GM12878 (cell line): ENCODE data around the gene NUFIP1. TPM values are rescaled to one million over a fixed set of nuclear protein-coding genes. Genes with fewer than 3 reads are reported as not detected.

Experiments
- ATAC-seq: fragments of 200-7000 bp; cut with Tn5 transposase; 3 replicates; pipeline ENCODE4 v1.9.1; 2020; ENCODE audit warnings: mild to moderate bottlenecking, moderate library complexity
- BruUV-seq: library from RNA; stranded (reverse); fragments of 400-500 nt; replicated peaks from 2 replicates; lab custom pipeline; 2021; lab: Mats Ljungman, UMichigan
- CTCF ChIA-PET: fragments of 300-600 bp; sonication (Branson Sonifier 250); formaldehyde crosslinking; extraction: SDS; loops from one replicate; lab custom pipeline; 2021; ENCODE audit warnings: inconsistent platforms; lab: Yijun Ruan, JAX
- POLR2A ChIA-PET: fragments of 350-600 bp; formaldehyde crosslinking; extraction: SDS; loops from one replicate; lab custom pipeline; 2021; ENCODE audit warnings: inconsistent platforms; lab: Charles Lee
- RAD21 ChIA-PET: fragments of 300-600 bp; sonication (Branson Sonifier 250); formaldehyde crosslinking; loops from one replicate; lab custom pipeline; 2023; ENCODE audit warnings: antibody characterized with exemption; ENCODE audit not compliant: unreplicated experiment; lab: Charles Lee
- SMC1A ChIA-PET: fragments of 300-600 bp; sonication (Branson Sonifier 250); formaldehyde crosslinking; loops from one replicate; lab custom pipeline; 2023; ENCODE audit not compliant: unreplicated experiment, uncharacterized antibody; lab: Charles Lee
- DNase-seq: peaks from one replicate; pipeline ENCODE4 v3.0.0-alpha.2; 2011; ENCODE audit warnings: low read depth, low spot score
- FAIRE-seq: peaks from 3 replicates; lab custom pipeline; 2011; peaks lifted over from hg19 to GRCh38; lab: Jason Lieb, UNC
- H2AFZ ChIP-seq: 2 replicates; pipeline ENCODE4 v1.6.0; 2011; ENCODE audit warnings: low read depth, low read length, control low read depth; ENCODE audit not compliant: control insufficient read depth
- H3K27ac ChIP-seq: 2 replicates; pipeline ENCODE4 v1.5.1; 2011; ENCODE audit warnings: control low read depth; ENCODE audit not compliant: control insufficient read depth, insufficient read depth
- H3K27me3 ChIP-seq, 2 experiments: replicated peaks in 1 of 2; 2 replicates each; pipeline versions ENCODE4 v1.6.0 to v1.6.1; 2011; ENCODE audit warnings: low read length in 1 of 2; ENCODE audit not compliant: control insufficient read depth in 2 of 2, insufficient read depth in 2 of 2
- H3K36me3 ChIP-seq, 2 experiments: 2 replicates each; pipeline ENCODE4 v1.5.1; 2011; ENCODE audit warnings: low read length in 1 of 2; ENCODE audit not compliant: control insufficient read depth in 2 of 2, insufficient read depth in 2 of 2
- H3K4me1 ChIP-seq: 2 replicates; pipeline ENCODE4 v1.6.1; 2011; ENCODE audit warnings: mild to moderate bottlenecking, low read length, moderate library complexity, mixed read lengths; ENCODE audit not compliant: control insufficient read depth, insufficient read depth
- H3K4me2 ChIP-seq: 2 replicates; pipeline ENCODE4 v1.6.0; 2011; ENCODE audit warnings: control low read depth; ENCODE audit not compliant: control insufficient read depth, insufficient read depth
- H3K4me3 ChIP-seq: fragments of 200-600 bp; sonication (generic); 2 replicates; pipeline ENCODE4 v1.5.1; 2016
- H3K79me2 ChIP-seq: 2 replicates; pipeline ENCODE4 v1.6.0; 2011; ENCODE audit warnings: low read length; ENCODE audit not compliant: control insufficient read depth, insufficient read depth
- H3K9ac ChIP-seq: 2 replicates; pipeline ENCODE4 v1.8.0; 2011; ENCODE audit warnings: low read length, control low read depth, mixed read lengths; ENCODE audit not compliant: control insufficient read depth, insufficient read depth
- H3K9me3 ChIP-seq: replicated peaks from 3 replicates; pipeline ENCODE4 v1.5.1; 2011; ENCODE audit warnings: mild to moderate bottlenecking, low read length; ENCODE audit not compliant: control insufficient read depth, insufficient read depth
- H4K20me1 ChIP-seq: 2 replicates; pipeline ENCODE4 v1.6.0; 2011; ENCODE audit not compliant: control insufficient read depth, insufficient read depth
- CBX5 ChIP-seq: sonication (generic); IDR thresholded peaks from 2 replicates; pipeline ENCODE4 v1.6.1; 2016; ENCODE audit warnings: low read depth, moderate library complexity, mild to moderate bottlenecking, inconsistent platforms
- CREB1 ChIP-seq: IDR thresholded peaks from 2 replicates; pipeline ENCODE4 v1.6.1; 2012; ENCODE audit warnings: low read depth, mild to moderate bottlenecking, inconsistent platforms
- EED ChIP-seq: sonication (generic); IDR thresholded peaks from 2 replicates; pipeline ENCODE4 v1.6.1; 2016; ENCODE audit warnings: antibody characterized with exemption, low read depth
- IRF4 ChIP-seq: IDR thresholded peaks from 2 replicates; pipeline ENCODE4 v1.6.1; 2011; ENCODE audit warnings: low read depth, low read length
- KLF5 ChIP-seq: fragments of 450-650 bp; IDR thresholded peaks from 2 replicates; pipeline ENCODE4 v1.6.1; 2014; ENCODE audit warnings: mild to moderate bottlenecking; ENCODE audit not compliant: partially characterized antibody
- NFYB ChIP-seq: IDR thresholded peaks from 2 replicates; pipeline ENCODE4 v1.6.1; 2011; ENCODE audit warnings: low read depth, mild to moderate bottlenecking, low read length, improper control_type of control experiment, moderate library complexity; ENCODE audit not compliant: insufficient read depth
- RUNX3 ChIP-seq: IDR thresholded peaks from 2 replicates; pipeline ENCODE4 v1.6.1; 2012; ENCODE audit warnings: low read length, inconsistent platforms
- SIN3A ChIP-seq: IDR thresholded peaks from 2 replicates; pipeline ENCODE4 v1.6.1; 2012; ENCODE audit warnings: low read depth, low read length, improper control_type of control experiment
- SMARCA5 ChIP-seq: fragments of 450-650 bp; IDR thresholded peaks from 2 replicates; pipeline ENCODE4 v1.6.1; 2017; ENCODE audit warnings: mild to moderate bottlenecking
- SMC3 ChIP-seq: IDR thresholded peaks from 2 replicates; pipeline ENCODE4 v1.6.1; 2011; ENCODE audit warnings: low read length, improper control_type of control experiment, borderline replicate concordance
- SUZ12 ChIP-seq: fragments of 200-600 bp; sonication (generic); IDR thresholded peaks from one replicate; pipeline ENCODE4 v1.6.1; 2018; ENCODE audit warnings: antibody characterized with exemption, mild to moderate bottlenecking; ENCODE audit not compliant: unreplicated experiment
- YY1 ChIP-seq: IDR thresholded peaks from 2 replicates; pipeline ENCODE4 v1.6.1; 2011; ENCODE audit warnings: low read depth, mild to moderate bottlenecking, low read length
- whole genome bisulfite sequencing: methylation state at CpG from one replicate; pipeline ENCODE4 v1.1.6; 2016; ENCODE audit warnings: low lambda C conversion rate; ENCODE audit not compliant: insufficient replicate concordance, insufficient coverage; ENCODE audit errors: missing lambda C conversion rate; 5-methylcytosine and 5-hydroxymethylcytosine counted together
- in situ Hi-C: fragments of 300-500 bp; cut with MboI; formaldehyde crosslinking; loops from 9 replicates; pipeline ENCODE4 v1.14.3; 2018; ENCODE audit warnings: mixed read lengths
- intact Hi-C: fragments of 100-400 bp; cut with micrococcal nuclease; formaldehyde crosslinking; loops from one replicate; pipeline ENCODE4 v1.14.2; 2022; ENCODE audit not compliant: unreplicated experiment
- polyA plus RNA-seq, 11 experiments: library from polyadenylated mRNA; depleted of rRNA in 4 of 11; unstranded in 6 of 11; stranded (reverse) in 5 of 11; fragments of >200 nt; fragmentation: Nextera tagmentation in 4 of 11; fragmentation: Illumina TruSeq in 1 of 11; extraction: Ambion mirVana in 4 of 11; extraction: Trizol in 1 of 11; gene quantifications; 1 replicate in 1 of 11; 2 replicates in 10 of 11; pipeline versions ENCODE4 v1.2.1 to v1.2.3, GENCODE V29; 2011 to 2016; ENCODE audit warnings: inconsistent platforms in 2 of 11, missing spikeins in 2 of 11, low read depth in 1 of 11
- total RNA-seq, 4 experiments: library from RNA; depleted of rRNA in 3 of 4; stranded (reverse); fragments of >200 nt in 3 of 4; fragmentation: Illumina TruSeq in 1 of 4; extraction: Trizol in 1 of 4; gene quantifications; 2 replicates each; pipeline versions ENCODE4 v1.2.1 to v1.2.3, GENCODE V29; 2013 to 2021
- TF ChIP-seq, protein P1 (sequence below): IDR thresholded peaks from 2 replicates; pipeline ENCODE4 v1.6.1; 2012; ENCODE audit warnings: low read depth, low read length, improper control_type of control experiment
- TF ChIP-seq, protein P2 (sequence below): IDR thresholded peaks from 2 replicates; pipeline ENCODE4 v1.6.1; 2012; ENCODE audit warnings: improper control_type of control experiment, low read depth, low read length; ENCODE audit not compliant: insufficient replicate concordance
- TF ChIP-seq, protein P3 (sequence below): IDR thresholded peaks from 2 replicates; pipeline ENCODE4 v1.6.1; 2011; ENCODE audit warnings: low read depth, low read length, improper control_type of control experiment, borderline replicate concordance

Gene NUFIP1
- total and polyA plus RNA-seq, 10 of the 15 experiments (the other 5 are each of a cell fraction or from before 2014, with no cell fraction given): 2.5 to 11.2 (median 7.0) TPM

DNA sequence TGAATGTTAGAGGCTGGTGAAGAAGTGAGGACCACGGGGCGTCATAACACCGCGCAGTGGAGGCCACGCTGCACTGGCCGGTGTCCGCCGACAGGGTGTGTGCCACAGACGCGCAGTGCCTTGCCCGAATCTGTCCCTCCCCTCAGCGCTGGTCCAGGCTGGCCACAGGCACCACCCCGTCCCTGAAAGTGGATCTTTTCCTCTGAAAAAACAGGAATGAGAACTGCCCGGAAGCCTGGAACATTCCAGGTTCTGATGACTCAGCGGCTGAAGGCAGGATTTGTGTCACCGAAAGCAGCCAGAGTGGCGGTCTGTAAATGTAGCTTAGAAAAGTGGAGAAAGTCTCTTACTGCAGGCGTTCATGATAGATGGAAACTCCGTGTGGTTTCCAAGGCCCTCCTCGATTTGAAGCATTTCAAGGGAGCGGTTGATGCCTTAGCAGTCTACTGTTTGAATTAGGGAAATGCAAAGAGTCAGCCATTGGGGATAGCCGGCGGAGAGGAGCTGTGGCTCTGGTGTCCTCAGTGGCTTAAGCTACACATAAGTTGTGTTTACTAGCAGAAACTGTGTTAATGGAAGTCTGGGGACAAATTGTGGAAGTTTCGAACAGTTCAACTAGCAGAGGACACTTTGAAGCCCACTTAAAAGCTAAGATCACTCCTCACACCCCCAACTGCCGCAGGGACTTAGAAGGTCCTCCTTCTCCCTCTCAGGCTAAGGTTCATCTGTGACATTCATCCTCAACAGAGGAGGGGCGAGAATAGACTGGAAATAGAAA, 70.8 kb downstream of the NUFIP1 start (continued):
- TF ChIP-seq NFYB: no peak
- peak; percentile 59; the same call in 1 of the 2 replicates for TF ChIP-seq CBX5
- peak; percentile 76 for TF ChIP-seq EED
- no peak for TF ChIP-seq SMC3
- peak; percentile 70; the same call in 1 of the 2 replicates for TF ChIP-seq SIN3A
- TF ChIP-seq YY1: peak; percentile 30; the same call in 1 of the 2 replicates
- TF ChIP-seq CREB1: peak; percentile 50; the same call in 1 of the 2 replicates
- TF ChIP-seq, protein P1, sequence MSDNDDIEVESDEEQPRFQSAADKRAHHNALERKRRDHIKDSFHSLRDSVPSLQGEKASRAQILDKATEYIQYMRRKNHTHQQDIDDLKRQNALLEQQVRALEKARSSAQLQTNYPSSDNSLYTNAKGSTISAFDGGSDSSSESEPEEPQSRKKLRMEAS: peak; percentile 67
- peak; percentile 93 for TF ChIP-seq SMARCA5
- TF ChIP-seq RUNX3: peak; percentile 26; the same call in 1 of the 2 replicates
- peak; percentile 15 for TF ChIP-seq KLF5
- TF ChIP-seq, all 136 proteins: peak for 20

DNA sequence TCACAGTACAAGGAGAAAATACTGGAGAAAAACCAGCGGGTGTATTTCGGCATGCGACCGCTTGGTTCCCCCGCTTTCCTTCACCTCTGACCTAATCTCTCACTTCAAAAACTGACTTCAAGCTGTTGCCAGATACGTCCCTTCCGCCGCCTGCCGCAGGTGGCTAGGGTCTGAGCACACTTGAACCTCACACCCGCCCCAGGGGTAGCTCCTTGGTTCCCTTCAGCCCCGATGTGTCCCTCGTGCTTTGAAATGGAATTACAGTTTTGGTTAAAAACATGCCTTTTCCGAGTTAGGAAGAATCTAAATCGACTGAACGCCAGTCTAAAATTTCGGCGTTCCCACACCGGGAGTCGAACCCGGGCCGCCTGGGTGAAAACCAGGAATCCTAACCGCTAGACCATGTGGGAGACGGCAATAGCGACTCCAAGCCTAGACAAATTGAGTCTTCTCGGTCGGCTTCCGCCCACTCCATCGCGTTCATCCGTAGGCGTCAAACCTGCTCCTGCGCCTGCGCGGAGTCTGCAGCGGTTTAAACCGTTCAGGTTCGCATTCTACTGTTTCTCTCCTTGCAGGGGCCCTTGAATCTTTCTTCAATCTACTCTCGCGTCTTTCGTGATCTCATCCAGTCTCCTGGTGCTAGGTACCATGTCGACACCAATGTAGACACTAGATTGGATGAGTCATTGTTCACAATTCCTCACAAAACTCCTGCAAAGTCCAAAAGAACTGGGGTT, 71.5 kb downstream of the NUFIP1 start:
- ChIA-PET SMC1A (interaction anchor here (1.0 to 1.5 kb wide), 5 partner anchors 11 to 52 kb away, joined by 3 to 5 read pairs (median 3); no protein-coding TSS in a partner anchor), RAD21 (interaction anchor here (0.6 kb wide), 1 partner anchor 431 kb away, joined by 3 read pairs; no protein-coding TSS in a partner anchor), CTCF (interaction anchor here (1.0 to 1.7 kb wide), 4 partner anchors 25 to 500 kb away, joined by 3 to 5 read pairs (median 4); partner anchors contain the start of gene SLC25A30), POLR2A (interaction anchor here (0.5 kb wide), 1 partner anchor 392 kb away, joined by 6 read pairs; no protein-coding TSS in a partner anchor)
- Histone ChIP-seq H3K4me1 (peaks cover 3% of the 10 kb centered on the region; the same call in 1 of the 2 replicates), H3K9me3 (no peaks in the 10 kb centered on the region), H3K4me2 (peak overlapping the region; percentile 79), H3K27ac (peak overlapping the region; percentile 80), H3K4me3 (peak overlapping the region; percentile 84), H2AFZ (peak overlapping the region; percentile 100), H4K20me1 (no peaks in the 10 kb centered on the region), H3K79me2 (no peaks in the 10 kb centered on the region), H3K27me3 (no peaks in the 10 kb centered on the region), H3K36me3 (no peaks in the 10 kb centered on the region), H3K9ac (peak overlapping the region; percentile 67)
- FAIRE-seq (no peak), ATAC-seq (peak; percentile 90), DNase-seq (peak; percentile 98)
- intact Hi-C loops (loop anchor here (2.0 to 10.0 kb wide), 3 partner anchors 51 to 397 kb away; partner anchors contain the start of gene TSC22D1), in situ Hi-C loops (no loop called here)
- BruUV-seq: no TSS peak
- under 1% methylated on average over 41 of the region's 41 CpGs for WGBS
- TF ChIP-seq SUZ12: no peak
- TF ChIP-seq, protein P2, sequence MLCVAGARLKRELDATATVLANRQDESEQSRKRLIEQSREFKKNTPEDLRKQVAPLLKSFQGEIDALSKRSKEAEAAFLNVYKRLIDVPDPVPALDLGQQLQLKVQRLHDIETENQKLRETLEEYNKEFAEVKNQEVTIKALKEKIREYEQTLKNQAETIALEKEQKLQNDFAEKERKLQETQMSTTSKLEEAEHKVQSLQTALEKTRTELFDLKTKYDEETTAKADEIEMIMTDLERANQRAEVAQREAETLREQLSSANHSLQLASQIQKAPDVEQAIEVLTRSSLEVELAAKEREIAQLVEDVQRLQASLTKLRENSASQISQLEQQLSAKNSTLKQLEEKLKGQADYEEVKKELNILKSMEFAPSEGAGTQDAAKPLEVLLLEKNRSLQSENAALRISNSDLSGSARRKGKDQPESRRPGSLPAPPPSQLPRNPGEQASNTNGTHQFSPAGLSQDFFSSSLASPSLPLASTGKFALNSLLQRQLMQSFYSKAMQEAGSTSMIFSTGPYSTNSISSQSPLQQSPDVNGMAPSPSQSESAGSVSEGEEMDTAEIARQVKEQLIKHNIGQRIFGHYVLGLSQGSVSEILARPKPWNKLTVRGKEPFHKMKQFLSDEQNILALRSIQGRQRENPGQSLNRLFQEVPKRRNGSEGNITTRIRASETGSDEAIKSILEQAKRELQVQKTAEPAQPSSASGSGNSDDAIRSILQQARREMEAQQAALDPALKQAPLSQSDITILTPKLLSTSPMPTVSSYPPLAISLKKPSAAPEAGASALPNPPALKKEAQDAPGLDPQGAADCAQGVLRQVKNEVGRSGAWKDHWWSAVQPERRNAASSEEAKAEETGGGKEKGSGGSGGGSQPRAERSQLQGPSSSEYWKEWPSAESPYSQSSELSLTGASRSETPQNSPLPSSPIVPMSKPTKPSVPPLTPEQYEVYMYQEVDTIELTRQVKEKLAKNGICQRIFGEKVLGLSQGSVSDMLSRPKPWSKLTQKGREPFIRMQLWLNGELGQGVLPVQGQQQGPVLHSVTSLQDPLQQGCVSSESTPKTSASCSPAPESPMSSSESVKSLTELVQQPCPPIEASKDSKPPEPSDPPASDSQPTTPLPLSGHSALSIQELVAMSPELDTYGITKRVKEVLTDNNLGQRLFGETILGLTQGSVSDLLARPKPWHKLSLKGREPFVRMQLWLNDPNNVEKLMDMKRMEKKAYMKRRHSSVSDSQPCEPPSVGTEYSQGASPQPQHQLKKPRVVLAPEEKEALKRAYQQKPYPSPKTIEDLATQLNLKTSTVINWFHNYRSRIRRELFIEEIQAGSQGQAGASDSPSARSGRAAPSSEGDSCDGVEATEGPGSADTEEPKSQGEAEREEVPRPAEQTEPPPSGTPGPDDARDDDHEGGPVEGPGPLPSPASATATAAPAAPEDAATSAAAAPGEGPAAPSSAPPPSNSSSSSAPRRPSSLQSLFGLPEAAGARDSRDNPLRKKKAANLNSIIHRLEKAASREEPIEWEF: no peak
- TF ChIP-seq, protein P3, sequence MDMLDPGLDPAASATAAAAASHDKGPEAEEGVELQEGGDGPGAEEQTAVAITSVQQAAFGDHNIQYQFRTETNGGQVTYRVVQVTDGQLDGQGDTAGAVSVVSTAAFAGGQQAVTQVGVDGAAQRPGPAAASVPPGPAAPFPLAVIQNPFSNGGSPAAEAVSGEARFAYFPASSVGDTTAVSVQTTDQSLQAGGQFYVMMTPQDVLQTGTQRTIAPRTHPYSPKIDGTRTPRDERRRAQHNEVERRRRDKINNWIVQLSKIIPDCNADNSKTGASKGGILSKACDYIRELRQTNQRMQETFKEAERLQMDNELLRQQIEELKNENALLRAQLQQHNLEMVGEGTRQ: no peak; the same call in 1 of the 2 replicates
- TF ChIP-seq IRF4: peak; percentile 82
